Choroid plexus epithelial cell (primary cell): ENCODE data around the gene ANXA2.
A peak's percentile ranks its signal among the peaks of the same experiment; 100 is the strongest.

Source experiments
- DNase-seq: peaks from one replicate; pipeline ENCODE4 v3.0.0-alpha.2; 2010; ENCODE audit warnings: low read depth
- H3K4me3 ChIP-seq: 2 replicates; pipeline ENCODE4 v1.5.1; 2011; ENCODE audit warnings: low read depth, mild to moderate bottlenecking, control low read depth, low read length, moderate library complexity
- CTCF ChIP-seq: conservative IDR thresholded peaks from 2 replicates; pipeline ENCODE4 v1.5.1; 2011; ENCODE audit warnings: low read depth, mild to moderate bottlenecking, control low read depth, inconsistent platforms, low read length, moderate library complexity

Gene ANXA2

DNA sequence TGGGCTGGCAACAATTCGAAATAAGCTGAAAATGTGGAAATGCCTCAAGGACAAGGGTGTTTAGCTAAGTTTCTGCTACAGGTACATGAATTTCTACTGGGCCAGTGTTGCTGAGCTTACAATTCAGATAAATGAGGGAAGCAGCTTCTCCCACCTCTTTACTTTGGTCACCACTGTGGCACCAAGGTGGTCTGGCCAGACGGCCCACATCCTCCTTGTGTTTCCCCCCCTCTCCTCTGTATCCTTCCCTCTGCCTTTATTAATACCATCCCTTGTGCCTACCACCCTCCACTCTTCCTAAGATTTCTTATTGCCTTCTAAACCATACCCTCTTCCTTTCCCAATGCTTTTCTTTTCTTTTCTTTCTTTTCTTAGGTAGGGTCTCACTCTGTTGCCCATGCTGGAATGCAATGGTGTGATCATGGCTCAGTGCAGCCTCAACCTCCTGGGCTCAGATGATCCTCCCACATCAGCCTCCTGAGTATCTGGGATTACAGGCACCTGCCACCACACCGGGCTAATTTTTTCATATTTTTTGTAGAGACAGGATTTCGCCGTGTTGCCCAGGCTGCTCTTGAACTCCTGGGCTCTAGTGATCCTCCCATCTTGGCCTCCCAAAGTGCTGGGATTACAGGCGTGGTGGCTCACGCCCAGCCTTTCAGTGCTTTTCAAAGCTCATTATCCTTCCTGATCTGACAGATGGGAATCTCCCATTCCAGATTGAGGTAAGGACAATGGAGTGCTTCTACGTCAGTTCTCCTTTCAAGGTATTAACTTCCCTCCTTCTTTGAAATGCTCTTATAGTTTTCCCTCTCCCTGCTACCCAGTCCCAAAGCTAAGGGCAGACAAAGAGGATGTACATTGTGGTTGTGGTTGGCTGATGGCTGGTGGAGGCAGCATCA is 14.8 kb downstream of the ANXA2 start:
- no peak for TF ChIP-seq CTCF
- H3K4me3 ChIP-seq, result no peak overlapping the region
- no peak for DNase-seq

DNA sequence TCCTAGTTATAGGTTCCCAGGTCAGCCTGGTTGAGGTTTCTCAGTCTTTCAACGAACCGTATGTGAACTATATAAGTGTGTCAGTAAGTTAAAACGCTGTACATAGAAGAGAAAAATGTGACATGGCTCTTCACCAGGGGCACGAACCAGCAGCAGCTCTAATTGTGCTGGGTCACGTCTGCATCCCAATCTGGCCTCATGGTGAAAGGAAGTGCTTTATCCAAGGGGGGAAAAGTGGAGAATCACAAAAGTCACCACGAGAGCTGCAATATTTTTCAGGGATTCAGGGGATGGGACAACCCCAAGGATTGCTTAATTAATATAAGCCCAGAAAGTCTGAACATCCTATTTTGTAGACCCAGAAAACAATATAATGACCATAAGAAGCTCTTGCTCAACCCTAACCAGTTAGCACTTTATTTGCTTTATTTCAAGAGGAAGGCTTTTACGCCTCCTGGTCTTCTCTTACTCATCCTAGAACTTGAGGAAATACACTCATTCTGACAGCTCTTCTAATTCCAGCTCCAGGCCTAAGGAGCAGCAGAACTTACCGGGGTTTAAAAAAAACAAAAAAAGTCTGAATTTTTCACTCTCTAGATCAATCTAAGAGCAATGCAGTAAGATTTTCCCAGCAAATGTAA is 16.5 kb downstream of the ANXA2 start:
- no peak for TF ChIP-seq CTCF
- H3K4me3 ChIP-seq, result no peak overlapping the region
- DNase-seq, result no peak

- no peak for TF ChIP-seq CTCF
- no peak overlapping the region for H3K4me3 ChIP-seq
- peak; percentile 92 for DNase-seq
Observed at GRCh38 chr15:60379525-60380274, 18.1 kb downstream of the ANXA2 start.

DNA sequence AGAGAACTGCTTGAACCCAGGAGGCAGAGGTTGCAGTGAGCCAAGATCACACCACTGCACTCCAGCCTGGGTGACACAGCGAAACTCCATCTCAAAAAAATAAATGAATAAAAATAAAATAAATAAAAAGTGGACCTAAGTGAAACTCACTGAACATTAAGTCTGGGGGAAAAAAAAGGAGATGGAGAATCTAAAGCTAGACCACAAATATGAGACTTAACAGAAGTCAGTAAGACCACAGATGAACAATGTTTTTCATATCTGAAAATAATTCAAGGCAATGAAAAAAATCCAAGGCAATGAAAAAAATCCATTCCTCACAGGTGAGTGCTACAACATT is 18.6 kb downstream of the ANXA2 start:
- H3K4me3 ChIP-seq, result no peak overlapping the region
- no peak for TF ChIP-seq CTCF
- peak; percentile 60 for DNase-seq

GRCh38 chr15:60376677-60377095 is 21.1 kb downstream of the ANXA2 start:
- no peak overlapping the region for H3K4me3 ChIP-seq
- no peak for DNase-seq
- no peak for TF ChIP-seq CTCF

- DNase-seq, result no peak
- TF ChIP-seq CTCF, result no peak
- no peak overlapping the region for H3K4me3 ChIP-seq
Observed at GRCh38 chr15:60375306-60375705, 22.5 kb downstream of the ANXA2 start.
